HEK293 (cell line): ENCODE data around the gene ITSN1.

Experiments used
- SCRT1 ChIP-seq: fragments of 450-650 bp; formaldehyde crosslinking; IDR thresholded peaks from 2 replicates; pipeline ENCODE4 v1.5.1; 2016; ENCODE audit warnings: missing biosample characterization, missing genetic modification characterization, borderline replicate concordance
- ZNF274 ChIP-seq, 2 experiments: fragments of 200-500 bp in 1 of 2; fragments of 450-650 bp in 1 of 2; sonication (Bioruptor generic) in 1 of 2; formaldehyde crosslinking in 1 of 2; IDR thresholded peaks; 2 replicates each; pipeline versions ENCODE4 v1.5.1 to v1.6.1; 2014 to 2016; ENCODE audit warnings: borderline replicate concordance in 1 of 2, inconsistent platforms in 1 of 2, low read length in 1 of 2, missing biosample characterization in 1 of 2, missing genetic modification characterization in 1 of 2
- ZNF629 ChIP-seq: fragments of 450-650 bp; formaldehyde crosslinking; IDR thresholded peaks from 2 replicates; pipeline ENCODE4 v1.5.1; 2017; ENCODE audit warnings: missing biosample characterization, missing genetic modification characterization
- TF ChIP-seq, protein P1 (sequence below): fragments of 450-650 bp; formaldehyde crosslinking; IDR thresholded peaks from 2 replicates; pipeline ENCODE4 v1.5.1; 2016; ENCODE audit warnings: missing biosample characterization, missing genetic modification characterization
- TF ChIP-seq, protein P2 (sequence below): fragments of 450-650 bp; formaldehyde crosslinking; IDR thresholded peaks from 2 replicates; pipeline ENCODE4 v1.5.1; 2016; ENCODE audit warnings: missing biosample characterization, missing genetic modification characterization
- TF ChIP-seq, protein P3 (sequence below): fragments of 450-650 bp; formaldehyde crosslinking; IDR thresholded peaks from 2 replicates; pipeline ENCODE4 v1.5.1; 2016; ENCODE audit warnings: missing biosample characterization, missing genetic modification characterization

DNA sequence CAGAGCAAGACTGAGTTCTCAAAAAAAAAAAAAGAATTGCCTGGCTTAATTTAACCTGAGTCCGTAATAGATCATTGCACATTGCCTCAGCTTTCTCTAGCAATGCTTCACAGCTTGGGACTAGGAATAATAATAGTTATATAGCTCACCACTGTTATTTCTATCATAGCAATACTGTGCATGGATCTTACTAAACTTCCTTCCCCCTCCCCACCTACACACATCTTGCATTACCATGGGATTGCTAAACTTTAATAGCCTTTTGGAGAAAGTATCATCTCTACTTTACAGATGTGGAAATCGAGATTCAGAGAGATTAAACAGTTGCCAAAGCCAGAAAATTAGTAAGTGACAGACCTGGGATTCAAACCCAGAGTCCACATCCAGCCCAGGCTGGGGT is 173.9 kb downstream of the ITSN1 start:
- TF ChIP-seq, protein P1, sequence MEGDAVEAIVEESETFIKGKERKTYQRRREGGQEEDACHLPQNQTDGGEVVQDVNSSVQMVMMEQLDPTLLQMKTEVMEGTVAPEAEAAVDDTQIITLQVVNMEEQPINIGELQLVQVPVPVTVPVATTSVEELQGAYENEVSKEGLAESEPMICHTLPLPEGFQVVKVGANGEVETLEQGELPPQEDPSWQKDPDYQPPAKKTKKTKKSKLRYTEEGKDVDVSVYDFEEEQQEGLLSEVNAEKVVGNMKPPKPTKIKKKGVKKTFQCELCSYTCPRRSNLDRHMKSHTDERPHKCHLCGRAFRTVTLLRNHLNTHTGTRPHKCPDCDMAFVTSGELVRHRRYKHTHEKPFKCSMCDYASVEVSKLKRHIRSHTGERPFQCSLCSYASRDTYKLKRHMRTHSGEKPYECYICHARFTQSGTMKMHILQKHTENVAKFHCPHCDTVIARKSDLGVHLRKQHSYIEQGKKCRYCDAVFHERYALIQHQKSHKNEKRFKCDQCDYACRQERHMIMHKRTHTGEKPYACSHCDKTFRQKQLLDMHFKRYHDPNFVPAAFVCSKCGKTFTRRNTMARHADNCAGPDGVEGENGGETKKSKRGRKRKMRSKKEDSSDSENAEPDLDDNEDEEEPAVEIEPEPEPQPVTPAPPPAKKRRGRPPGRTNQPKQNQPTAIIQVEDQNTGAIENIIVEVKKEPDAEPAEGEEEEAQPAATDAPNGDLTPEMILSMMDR (tag by site-specific recombination), result no peak
- TF ChIP-seq, protein P2, sequence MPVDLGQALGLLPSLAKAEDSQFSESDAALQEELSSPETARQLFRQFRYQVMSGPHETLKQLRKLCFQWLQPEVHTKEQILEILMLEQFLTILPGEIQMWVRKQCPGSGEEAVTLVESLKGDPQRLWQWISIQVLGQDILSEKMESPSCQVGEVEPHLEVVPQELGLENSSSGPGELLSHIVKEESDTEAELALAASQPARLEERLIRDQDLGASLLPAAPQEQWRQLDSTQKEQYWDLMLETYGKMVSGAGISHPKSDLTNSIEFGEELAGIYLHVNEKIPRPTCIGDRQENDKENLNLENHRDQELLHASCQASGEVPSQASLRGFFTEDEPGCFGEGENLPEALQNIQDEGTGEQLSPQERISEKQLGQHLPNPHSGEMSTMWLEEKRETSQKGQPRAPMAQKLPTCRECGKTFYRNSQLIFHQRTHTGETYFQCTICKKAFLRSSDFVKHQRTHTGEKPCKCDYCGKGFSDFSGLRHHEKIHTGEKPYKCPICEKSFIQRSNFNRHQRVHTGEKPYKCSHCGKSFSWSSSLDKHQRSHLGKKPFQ (tag by site-specific recombination), result no peak
- TF ChIP-seq ZNF629 (tag by site-specific recombination) (no peak), SCRT1 (tag by site-specific recombination) (no peak), ZNF274 (IDR thresholded peaks at IDR 0.05; ENCODE audit: low read length) (no peak), ZNF274 (tag by site-specific recombination; IDR thresholded peaks at IDR 0.05; ENCODE audit: borderline replicate concordance) (no peak)
- TF ChIP-seq, protein P3, sequence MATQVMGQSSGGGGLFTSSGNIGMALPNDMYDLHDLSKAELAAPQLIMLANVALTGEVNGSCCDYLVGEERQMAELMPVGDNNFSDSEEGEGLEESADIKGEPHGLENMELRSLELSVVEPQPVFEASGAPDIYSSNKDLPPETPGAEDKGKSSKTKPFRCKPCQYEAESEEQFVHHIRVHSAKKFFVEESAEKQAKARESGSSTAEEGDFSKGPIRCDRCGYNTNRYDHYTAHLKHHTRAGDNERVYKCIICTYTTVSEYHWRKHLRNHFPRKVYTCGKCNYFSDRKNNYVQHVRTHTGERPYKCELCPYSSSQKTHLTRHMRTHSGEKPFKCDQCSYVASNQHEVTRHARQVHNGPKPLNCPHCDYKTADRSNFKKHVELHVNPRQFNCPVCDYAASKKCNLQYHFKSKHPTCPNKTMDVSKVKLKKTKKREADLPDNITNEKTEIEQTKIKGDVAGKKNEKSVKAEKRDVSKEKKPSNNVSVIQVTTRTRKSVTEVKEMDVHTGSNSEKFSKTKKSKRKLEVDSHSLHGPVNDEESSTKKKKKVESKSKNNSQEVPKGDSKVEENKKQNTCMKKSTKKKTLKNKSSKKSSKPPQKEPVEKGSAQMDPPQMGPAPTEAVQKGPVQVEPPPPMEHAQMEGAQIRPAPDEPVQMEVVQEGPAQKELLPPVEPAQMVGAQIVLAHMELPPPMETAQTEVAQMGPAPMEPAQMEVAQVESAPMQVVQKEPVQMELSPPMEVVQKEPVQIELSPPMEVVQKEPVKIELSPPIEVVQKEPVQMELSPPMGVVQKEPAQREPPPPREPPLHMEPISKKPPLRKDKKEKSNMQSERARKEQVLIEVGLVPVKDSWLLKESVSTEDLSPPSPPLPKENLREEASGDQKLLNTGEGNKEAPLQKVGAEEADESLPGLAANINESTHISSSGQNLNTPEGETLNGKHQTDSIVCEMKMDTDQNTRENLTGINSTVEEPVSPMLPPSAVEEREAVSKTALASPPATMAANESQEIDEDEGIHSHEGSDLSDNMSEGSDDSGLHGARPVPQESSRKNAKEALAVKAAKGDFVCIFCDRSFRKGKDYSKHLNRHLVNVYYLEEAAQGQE (tag by site-specific recombination), result no peak
